Measurements from ENCODE around the gene TMEM50A.
"Not testable (repeated sequence)": the region's sequence is repeated elsewhere in the genome, so short reads cannot be mapped to it uniquely, and the experiment has no call there.

TMEM50A gene

GRCh38 chr1:25378367-25378766 lies 40.2 kb downstream of the TMEM50A start:
- DNase-seq (ENCODE audit: low read depth); H3K4me3 ChIP-seq (ENCODE audit: low read depth, low read length): not testable (repeated sequence)

DNA sequence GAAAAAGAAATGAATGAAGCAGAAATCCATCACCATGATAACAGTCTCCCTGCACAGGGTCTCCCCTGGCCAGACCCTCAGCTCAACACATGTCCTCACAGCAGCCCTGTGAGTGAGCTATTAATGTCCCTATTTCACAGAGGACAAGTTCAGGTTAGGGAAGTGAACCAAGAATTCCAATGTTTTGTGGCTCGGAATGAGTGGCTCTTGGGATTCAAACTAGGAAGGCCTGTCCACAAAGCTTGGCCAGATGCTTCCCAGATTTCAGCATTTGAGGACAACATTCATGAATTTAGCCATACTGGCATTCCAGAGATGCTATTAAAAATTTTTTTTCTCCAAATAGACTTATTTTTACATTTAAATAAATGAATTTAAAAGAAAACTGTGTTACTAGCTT lies 44.4 kb downstream of the TMEM50A start:
- H3K4me3 ChIP-seq (ENCODE audit: low read depth, low read length); DNase-seq (ENCODE audit: low read depth): not testable (repeated sequence)

GRCh38 chr1:25383090-25383489 lies 45.0 kb downstream of the TMEM50A start:
- not testable (repeated sequence) for DNase-seq (ENCODE audit: low read depth)

DNA sequence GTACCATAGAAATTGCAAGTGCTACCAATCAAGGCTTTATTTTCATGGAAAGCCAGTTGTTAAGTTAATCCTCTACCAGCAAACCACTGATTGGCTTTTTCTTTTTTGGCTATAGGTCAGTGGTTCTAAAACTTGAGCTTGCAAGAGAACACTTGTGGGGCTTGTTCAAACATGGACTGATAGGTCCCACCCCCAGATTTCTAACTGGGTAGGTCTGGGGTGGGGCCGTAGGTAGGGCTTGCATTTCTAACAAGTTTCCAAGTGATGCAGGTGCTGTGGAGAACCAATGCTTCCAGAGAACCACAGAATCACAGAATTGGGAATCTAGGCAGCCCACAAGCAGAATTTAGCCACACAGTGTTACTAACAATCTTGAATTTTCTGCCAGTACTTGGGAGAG lies 45.7 kb downstream of the TMEM50A start:
- not testable (repeated sequence) for H3K4me3 ChIP-seq (ENCODE audit: low read depth, low read length); DNase-seq (ENCODE audit: low read depth)

More at GRCh38 chr1:25383090-25383489, 45.0 kb downstream of the TMEM50A start:
- not testable (repeated sequence) for H3K4me3 ChIP-seq (ENCODE audit: low read depth, low read length)

DNA sequence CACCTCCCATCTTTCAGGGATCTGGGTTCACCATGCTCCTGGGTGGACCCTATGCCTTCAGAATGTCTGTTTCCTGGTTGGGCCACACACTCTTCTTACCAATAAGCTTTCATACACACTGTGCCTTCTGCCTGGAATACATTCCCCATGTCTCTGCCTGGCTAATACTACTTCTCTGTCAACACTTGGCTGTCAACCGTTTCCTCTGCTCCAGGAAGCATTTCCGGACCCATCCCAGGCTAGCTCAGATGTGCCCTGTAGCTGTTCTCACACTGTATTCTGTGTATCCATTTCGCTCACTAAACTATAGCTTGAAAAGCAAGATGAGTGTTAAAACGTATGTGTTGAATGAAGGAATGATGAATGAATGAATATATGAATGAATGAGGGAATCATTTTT lies 49.0 kb downstream of the TMEM50A start:
- not testable (repeated sequence) for H3K4me3 ChIP-seq (ENCODE audit: low read depth, low read length); DNase-seq (ENCODE audit: low read depth)

DNA sequence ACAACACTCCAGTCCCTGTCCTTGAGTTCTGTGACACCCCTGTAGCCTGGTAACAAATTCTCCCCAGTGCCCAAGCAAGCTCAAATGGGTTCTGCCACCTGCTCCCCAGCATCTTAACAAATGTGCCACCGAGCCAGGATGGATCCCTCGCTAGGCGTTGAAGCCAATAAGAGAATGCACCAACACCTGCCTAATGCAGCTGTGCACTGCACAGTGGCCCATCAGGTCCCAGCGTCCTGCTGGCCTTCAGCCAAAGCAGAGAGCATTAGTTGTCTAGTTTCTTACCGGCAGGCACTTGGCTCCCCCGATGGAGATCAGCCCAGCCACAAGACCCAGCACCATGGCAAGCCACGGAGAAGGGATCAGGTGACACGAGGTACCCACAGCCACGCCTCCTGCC lies 50.6 kb downstream of the TMEM50A start:
- H3K4me3 ChIP-seq (ENCODE audit: low read depth, low read length); DNase-seq (ENCODE audit: low read depth): not testable (repeated sequence)

DNA sequence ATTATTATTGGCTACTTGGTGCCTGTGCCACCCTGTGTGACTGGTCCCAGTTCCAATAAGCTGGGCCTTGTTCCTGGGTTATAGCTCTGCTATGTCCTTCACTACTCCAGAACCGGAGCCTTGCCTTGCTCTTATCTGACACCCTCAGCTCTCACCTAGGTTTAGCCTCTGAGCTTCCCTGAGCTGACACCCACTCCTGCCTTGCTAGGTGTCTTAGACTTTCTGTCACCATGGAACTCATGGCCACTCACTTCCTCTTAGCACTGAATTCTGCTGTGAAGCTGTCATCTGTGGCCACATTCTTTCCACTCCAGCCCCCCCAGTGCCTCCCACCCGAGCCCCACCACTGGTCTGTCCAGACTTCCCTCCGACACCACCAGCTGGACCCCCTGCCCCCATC lies 51.6 kb downstream of the TMEM50A start:
- not testable (repeated sequence) for DNase-seq (ENCODE audit: low read depth); H3K4me3 ChIP-seq (ENCODE audit: low read depth, low read length)

GRCh38 chr1:25392841-25393240 lies 54.7 kb downstream of the TMEM50A start:
- no peak for DNase-seq (ENCODE audit: low read depth)
- no peak overlapping the region for H3K4me3 ChIP-seq (ENCODE audit: low read depth, low read length)

- not testable (repeated sequence) for H3K4me3 ChIP-seq (ENCODE audit: low read depth, low read length)
Measured at GRCh38 chr1:25397549-25397948, 59.4 kb downstream of the TMEM50A start.

GRCh38 chr1:25398079-25398478 lies 59.9 kb downstream of the TMEM50A start:
- not testable (repeated sequence) for DNase-seq (ENCODE audit: low read depth); H3K4me3 ChIP-seq (ENCODE audit: low read depth, low read length)

More at GRCh38 chr1:25397549-25397948, 59.4 kb downstream of the TMEM50A start:
- not testable (repeated sequence) for DNase-seq (ENCODE audit: low read depth)

DNA sequence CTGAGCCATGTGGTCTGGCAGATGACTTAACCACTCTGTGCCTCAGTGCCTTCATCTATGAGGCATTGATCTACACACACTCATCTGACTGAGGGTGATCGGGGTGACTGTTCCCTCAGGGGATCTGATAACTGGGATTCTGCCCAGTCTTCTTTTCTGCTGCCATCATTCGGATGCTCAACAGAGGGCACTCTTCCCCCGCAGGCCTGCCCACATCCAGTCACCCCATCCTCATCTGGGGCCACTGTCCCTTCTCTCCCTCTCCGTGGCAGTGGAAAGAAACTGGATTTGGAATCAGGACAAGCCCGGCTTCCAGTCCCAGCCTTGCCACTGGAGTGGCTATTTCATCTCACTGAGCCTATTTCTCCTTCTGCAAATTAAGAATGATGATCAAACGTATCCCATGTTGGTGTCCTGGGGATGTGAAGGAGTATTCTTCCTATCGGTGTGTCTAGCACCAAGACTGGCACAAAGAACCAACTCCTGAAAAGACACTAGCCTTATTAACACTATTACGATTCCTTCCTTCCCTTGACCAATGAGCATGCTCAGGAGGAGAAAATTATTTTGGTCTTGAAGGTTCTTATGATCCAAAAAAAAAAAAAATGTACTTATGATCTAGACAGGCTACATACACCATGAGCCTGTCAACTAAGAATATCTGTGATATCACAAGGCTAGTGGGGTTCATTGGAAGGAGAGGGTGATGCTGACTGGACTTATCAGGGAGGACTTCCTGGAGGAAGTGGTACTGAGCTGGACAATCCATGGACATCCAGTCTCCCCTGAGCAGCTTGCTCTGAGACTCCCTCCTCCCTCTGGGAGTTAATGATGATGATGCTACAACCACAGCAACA lies 65.0 kb downstream of the TMEM50A start:
- H3K4me3 ChIP-seq (ENCODE audit: low read depth, low read length); DNase-seq (ENCODE audit: low read depth): not testable (repeated sequence)

GRCh38 chr1:25405731-25406305 lies 67.7 kb downstream of the TMEM50A start:
- not testable (repeated sequence) for H3K4me3 ChIP-seq (ENCODE audit: low read depth, low read length); DNase-seq (ENCODE audit: low read depth)

DNA sequence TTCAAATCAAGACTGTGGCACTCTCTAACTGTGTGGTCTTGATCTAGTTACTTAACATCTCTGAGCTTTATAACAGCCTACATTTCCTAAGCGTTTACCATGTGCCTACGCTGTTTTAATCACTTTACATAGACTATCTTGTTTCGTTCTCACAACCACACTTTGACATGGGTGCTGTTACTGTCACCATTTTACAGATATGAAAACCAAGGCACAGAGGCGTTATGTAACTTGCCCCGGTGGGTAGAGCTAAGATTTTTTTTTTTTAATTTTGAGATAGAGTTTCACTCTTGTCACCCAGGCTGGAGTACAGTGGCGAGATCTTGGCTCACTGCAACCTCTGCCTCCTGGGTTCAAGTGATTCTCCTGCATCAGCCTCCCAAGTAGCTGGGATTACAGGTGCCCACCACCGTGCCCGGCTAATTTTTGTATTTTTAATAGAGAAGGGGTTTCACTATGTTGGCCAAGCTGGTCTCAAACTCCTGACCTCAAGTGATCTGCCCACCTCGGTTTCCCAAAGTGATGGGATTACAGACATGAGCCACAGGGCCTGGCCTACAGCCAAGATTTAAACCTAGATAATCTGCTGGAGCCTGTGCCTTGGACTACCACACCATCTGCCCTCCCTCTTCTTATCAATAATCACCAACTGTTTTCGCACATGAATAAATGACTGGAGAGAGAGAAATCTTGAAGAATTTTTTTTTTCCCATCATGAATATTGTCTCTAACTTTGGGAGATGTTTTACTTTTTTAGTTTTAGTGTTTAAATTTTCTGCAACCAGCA lies 71.7 kb downstream of the TMEM50A start:
- not testable (repeated sequence) for DNase-seq (ENCODE audit: low read depth); H3K4me3 ChIP-seq (ENCODE audit: low read depth, low read length)
